Measurements from ENCODE around the gene PSPH.

The PSPH gene

GRCh38 chr7:55996856-55997500 lies 54.3 kb downstream of the PSPH start:
- DNase-seq = no peak

- no peak for DNase-seq
Measured at GRCh38 chr7:55992346-55992745, 58.9 kb downstream of the PSPH start.

GRCh38 chr7:55983537-55983936 lies 67.7 kb downstream of the PSPH start:
- no peak for DNase-seq

GRCh38 chr7:55980266-55980665 lies 71.0 kb downstream of the PSPH start:
- no peak for DNase-seq

- no peak for DNase-seq
Measured at GRCh38 chr7:55977831-55978230, 73.4 kb downstream of the PSPH start.

DNA sequence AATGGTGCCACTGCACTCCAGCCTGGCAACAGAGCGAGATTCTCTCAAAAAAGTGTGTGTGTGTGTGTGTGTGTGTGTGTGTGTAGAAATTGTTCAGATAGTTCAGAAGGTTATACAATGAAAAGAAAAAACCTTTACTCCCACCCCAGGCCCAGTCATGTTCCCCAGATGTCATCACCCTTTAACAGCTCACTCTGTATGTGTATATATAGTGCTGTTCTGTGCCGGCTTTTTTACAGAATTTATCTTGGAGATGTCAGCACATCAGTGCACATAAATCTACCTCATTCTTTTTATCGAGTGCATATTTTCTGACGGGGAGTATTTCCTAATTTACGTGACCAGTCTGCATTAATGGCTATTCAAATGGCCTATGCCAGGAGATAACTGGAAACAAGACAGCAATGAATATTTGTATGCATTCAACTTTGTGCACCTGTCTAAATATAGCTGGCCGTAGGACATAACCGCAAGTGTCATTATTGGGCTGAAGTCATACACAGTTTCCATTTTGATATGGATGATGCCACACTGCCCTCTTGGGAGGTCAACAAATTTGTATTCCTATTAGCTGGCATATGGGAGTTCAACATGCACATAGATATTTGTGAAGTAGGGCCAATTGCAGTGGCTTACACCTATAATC lies 75.1 kb downstream of the PSPH start:
- no peak for DNase-seq

GRCh38 chr7:55973747-55974250 lies 77.4 kb downstream of the PSPH start:
- DNase-seq = no peak

DNA sequence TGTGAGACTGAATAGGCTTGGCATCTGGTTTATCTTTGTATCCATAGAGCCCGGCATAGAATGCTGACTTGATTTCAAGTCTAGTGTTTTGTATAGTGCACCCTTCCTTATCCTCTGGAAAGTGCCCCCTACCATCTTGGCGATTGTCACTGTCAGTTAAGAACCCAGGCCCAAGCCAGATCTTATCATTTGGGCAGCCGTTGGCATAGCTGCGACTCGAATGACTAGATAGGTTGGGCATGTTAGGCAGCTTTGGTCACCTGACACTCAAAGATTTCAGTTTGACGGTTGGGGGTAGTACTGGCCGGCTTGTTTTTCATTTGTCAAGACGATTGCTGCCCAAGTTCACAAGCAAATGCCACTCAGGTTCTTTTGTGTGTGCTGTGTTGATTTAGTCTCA lies 80.3 kb downstream of the PSPH start:
- no peak for DNase-seq

DNA sequence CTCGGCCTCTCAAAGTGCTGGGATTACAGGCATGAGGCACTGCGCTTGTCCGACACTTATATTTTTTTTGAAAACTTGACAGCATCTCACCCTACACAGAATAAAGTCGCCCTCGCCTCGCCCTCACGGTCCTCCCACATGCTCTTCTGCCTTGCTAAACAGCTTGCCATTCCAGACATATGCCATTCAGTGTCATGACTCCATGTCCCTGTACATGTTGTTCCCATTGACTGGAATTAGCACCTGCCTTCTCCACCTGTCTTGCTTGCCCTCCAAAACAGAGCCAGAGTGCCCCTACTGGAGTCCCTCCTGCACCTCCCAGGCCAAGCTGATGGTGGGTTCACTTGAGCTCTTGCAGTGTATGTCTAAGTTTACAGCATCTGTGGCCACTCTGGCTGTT lies 80.7 kb downstream of the PSPH start:
- no peak for DNase-seq

DNA sequence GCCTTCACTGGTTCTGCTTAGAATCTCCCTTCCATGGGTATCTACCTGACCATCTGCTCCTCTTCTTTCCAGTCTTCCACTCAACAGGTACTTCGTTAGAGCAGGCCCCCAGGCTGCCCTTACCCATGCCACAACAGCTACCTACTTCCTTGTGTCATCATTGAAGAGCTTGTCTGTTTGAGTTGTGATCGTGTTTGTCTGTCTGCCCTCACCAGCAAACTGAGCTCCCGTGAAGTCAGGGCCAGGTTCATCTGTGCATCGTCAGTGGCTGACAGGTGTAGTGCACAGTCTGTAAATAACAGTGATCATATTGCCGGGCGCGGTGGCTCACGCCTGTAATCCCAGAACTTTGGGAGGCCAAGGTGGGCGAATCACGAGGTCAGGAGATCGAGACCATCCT lies 81.9 kb downstream of the PSPH start:
- DNase-seq = no peak

GRCh38 chr7:55966851-55967250 lies 84.4 kb downstream of the PSPH start:
- DNase-seq = no peak

GRCh38 chr7:55965805-55966421 lies 85.3 kb downstream of the PSPH start:
- DNase-seq = no peak

GRCh38 chr7:55965100-55965470 lies 86.2 kb downstream of the PSPH start:
- DNase-seq = peak; percentile 34

DNA sequence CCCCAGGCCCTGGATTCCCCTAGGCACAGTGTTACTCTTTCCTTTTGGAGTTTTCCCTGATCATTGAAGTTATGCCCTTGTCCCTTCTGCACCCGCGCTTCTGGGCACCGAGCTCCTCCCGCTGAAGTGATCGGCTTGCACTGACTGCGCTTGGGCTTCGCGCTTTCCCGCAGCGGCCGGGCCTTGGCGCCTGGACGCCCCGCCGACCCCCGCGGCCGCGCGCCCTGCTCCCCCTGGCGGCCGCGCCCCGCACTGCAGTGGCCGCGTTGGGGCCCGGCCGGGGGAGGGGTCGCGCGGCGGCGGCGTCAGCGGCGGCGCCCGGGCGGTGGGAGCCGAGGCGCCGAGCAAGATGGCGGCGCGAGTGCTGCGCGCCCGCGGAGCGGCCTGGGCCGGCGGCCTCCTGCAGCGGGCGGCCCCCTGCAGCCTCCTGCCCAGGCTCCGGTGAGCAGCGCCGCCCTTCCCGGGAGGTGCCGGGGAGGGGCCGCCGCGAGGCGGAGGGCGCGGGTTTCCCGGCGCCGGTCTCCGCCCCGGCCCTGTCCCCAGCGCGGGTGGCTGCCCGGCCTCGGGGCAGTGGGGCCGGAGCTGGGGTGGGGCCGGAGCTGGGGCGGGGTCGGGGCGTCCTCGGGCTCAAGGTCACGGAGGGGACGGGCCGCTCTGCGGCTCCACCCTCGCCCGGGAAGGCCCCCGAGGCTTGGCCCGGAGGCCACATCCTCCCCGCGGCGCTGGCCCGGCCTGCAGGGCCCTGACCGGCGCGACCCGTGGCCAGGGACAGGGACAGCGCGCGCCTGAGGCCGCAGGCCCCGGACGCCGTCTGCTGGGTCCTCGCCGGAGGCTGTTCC lies 86.8 kb downstream of the PSPH start, which contains the start of gene NIPSNAP2:
TSS of gene NIPSNAP2 (plus strand) at position 325 of the 839 bp plus-strand sequence. CDS start at position 350, 25 bp downstream.
- peak; percentile 68 for DNase-seq

DNA sequence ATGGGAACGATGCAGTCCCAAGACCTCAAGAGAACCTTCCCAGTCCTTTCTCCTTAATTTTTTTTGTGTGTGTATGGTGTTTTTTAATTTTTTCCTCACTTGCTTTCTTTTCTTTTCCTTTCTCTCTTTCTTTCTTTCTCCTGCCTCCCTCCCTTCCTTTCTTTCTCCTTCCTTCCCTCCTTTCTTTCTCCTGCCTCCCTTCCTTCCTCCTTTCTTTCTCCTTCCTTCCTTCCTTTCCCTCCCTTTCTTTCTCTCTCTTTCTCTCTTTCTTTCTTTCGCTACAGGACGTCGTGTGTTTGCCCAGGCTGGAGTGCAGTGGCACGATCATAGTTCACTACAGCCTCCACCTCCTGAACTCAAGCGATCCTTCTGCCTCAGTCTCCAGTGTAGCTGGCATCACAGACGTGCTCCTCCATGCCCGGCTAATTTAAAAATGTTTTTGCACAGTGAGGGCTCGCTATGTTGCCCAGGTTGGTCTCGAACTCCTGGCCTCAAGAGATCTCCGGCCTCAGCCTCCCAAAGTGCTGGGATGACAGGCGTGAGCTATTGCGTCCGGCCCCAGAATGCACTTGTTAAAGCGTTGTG lies 87.6 kb downstream of the PSPH start:
- no peak for DNase-seq

DNA sequence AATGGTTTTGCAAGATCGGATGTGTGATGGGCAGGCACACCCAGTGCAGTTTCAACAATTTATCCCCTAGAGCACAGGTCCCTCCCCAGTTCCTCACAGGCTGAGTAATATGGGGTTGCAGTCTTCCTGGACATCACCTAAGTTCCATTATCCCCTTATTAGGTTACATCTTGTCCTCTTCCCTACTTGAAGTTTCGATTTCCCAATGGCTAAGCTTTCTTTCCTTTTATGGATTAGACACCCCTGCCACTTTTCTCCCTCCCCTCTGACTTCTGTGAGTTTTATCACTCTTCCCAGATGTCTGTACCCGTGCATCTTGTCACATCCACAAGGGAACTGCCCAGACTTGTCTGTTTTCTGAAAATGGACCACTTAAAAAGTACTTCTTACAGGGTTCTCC lies 89.2 kb downstream of the PSPH start:
- no peak for DNase-seq
